HepG2 (cell line): Measurements from ENCODE around the gene SLC16A11. TPM values are rescaled to one million over a fixed set of nuclear protein-coding genes. Genes with fewer than 3 reads are reported as not detected.

Source experiments
- AGO1 ChIP-seq: fragments of 200-400 bp; formaldehyde crosslinking; IDR thresholded peaks from 2 replicates; pipeline ENCODE4 v1.6.1; 2017; ENCODE audit warnings: mild to moderate bottlenecking, low read depth, low read length, moderate library complexity; ENCODE audit not compliant: poor library complexity, severe bottlenecking
- ARID5B ChIP-seq: IDR thresholded peaks from 2 replicates; pipeline ENCODE4 v1.4.0; 2020; ENCODE audit warnings: mild to moderate bottlenecking, missing genetic modification reagents
- CHCHD3 ChIP-seq: sonication (generic); formaldehyde crosslinking; IDR thresholded peaks from 2 replicates; pipeline ENCODE4 v1.8.0; 2022; ENCODE audit warnings: mild to moderate bottlenecking, missing genetic modification reagents, moderate library complexity
- HHEX ChIP-seq: IDR thresholded peaks from 2 replicates; pipeline ENCODE4 v1.6.1; 2016; ENCODE audit warnings: control low read depth
- KIAA2018 ChIP-seq: sonication (generic); formaldehyde crosslinking; IDR thresholded peaks from 2 replicates; pipeline ENCODE4 v1.5.0; 2020; ENCODE audit warnings: mild to moderate bottlenecking, missing genetic modification reagents, borderline replicate concordance
- KLF12 ChIP-seq: sonication (generic); formaldehyde crosslinking; IDR thresholded peaks from 2 replicates; pipeline ENCODE4 v1.4.0; 2020; ENCODE audit warnings: missing genetic modification reagents, borderline replicate concordance
- KLF9 ChIP-seq: IDR thresholded peaks from 2 replicates; pipeline ENCODE4 v1.6.1; 2016; ENCODE audit warnings: low read depth
- NRL ChIP-seq: sonication (generic); formaldehyde crosslinking; IDR thresholded peaks from 2 replicates; pipeline ENCODE4 v1.5.0; 2020; ENCODE audit warnings: missing genetic modification reagents, mild to moderate bottlenecking, moderate library complexity, borderline replicate concordance
- PAX8 ChIP-seq: sonication (generic); formaldehyde crosslinking; IDR thresholded peaks from 2 replicates; pipeline ENCODE4 v1.8.0; 2022; ENCODE audit warnings: mild to moderate bottlenecking, missing genetic modification reagents, borderline replicate concordance
- TRAFD1 ChIP-seq: sonication (generic); formaldehyde crosslinking; IDR thresholded peaks from 2 replicates; pipeline ENCODE4 v1.5.1; 2020; ENCODE audit warnings: missing genetic modification reagents, mild to moderate bottlenecking, borderline replicate concordance
- ZGPAT ChIP-seq: IDR thresholded peaks from 2 replicates; pipeline ENCODE4 v1.6.1; 2016; ENCODE audit warnings: mild to moderate bottlenecking
- ZSCAN29 ChIP-seq: sonication (generic); formaldehyde crosslinking; conservative IDR thresholded peaks from 2 replicates; pipeline ENCODE4 v1.4.0; 2020; ENCODE audit warnings: mild to moderate bottlenecking, missing genetic modification reagents
- ZSCAN30 ChIP-seq: sonication (generic); formaldehyde crosslinking; IDR thresholded peaks from 2 replicates; pipeline ENCODE4 v1.5.0; 2020; ENCODE audit warnings: mild to moderate bottlenecking, missing genetic modification reagents
- polyA plus RNA-seq, 8 experiments: library from polyadenylated mRNA; depleted of rRNA in 3 of 8; stranded (reverse) in 7 of 8; unstranded in 1 of 8; fragments of >200 nt; fragmentation: Illumina TruSeq in 4 of 8; extraction: Trizol in 4 of 8; gene quantifications; 2 replicates each; pipeline versions ENCODE4 v1.2.1 to v1.2.3, GENCODE V29; 2011 to 2016; ENCODE audit warnings: low read depth in 4 of 8, missing spikeins in 1 of 8, mixed read lengths in 1 of 8; ENCODE audit not compliant: insufficient read depth in 1 of 8
- total RNA-seq, 5 experiments: library from RNA; depleted of rRNA; stranded (reverse); fragments of >200 nt; fragmentation: Illumina TruSeq; extraction: Trizol; gene quantifications; 2 replicates each; pipeline ENCODE4 v1.2.3, GENCODE V29; 2016; ENCODE audit warnings: low read depth in 1 of 5

Gene SLC16A11
- total and polyA plus RNA-seq, 2 of the 13 experiments (the other 11 are each of a cell fraction or from before 2014, with no cell fraction given): not detected

GRCh38 chr17:7034955-7035590, 8.8 kb downstream of the SLC16A11 start (continued):
- TF ChIP-seq NRL (CRISPR knock-in tag): no peak; the same call in 1 of the 2 replicates
- TF ChIP-seq ZSCAN29 (CRISPR knock-in tag): no peak
- TF ChIP-seq CHCHD3 (CRISPR knock-in tag): no peak
- 0 out of 2 replicates have a peak, but pooled peaks have one; percentile 14 for TF ChIP-seq PAX8
- 0 out of 2 replicates have a peak, but pooled peaks have one; percentile 9 for TF ChIP-seq ARID5B (CRISPR knock-in tag)
- TF ChIP-seq AGO1: no peak
- no peak for TF ChIP-seq HHEX (CRISPR knock-in tag)
- TF ChIP-seq KLF9 (CRISPR knock-in tag): 0 out of 2 replicates have a peak, but pooled peaks have one; percentile 13
- no peak for TF ChIP-seq KIAA2018 (CRISPR knock-in tag)
- TF ChIP-seq TRAFD1 (CRISPR knock-in tag): 0 out of 2 replicates have a peak, but pooled peaks have one; percentile 44
- TF ChIP-seq ZGPAT (CRISPR knock-in tag): no peak
- peak; percentile 21; the same call in 1 of the 2 replicates for TF ChIP-seq ZSCAN30 (CRISPR knock-in tag)
- TF ChIP-seq KLF12 (CRISPR knock-in tag): no peak
